HG02970 (cell line): ENCODE data around the gene HBB.

ENCODE experiments used
- ATAC-seq: cut with Tn5 transposase; IDR thresholded peaks from one replicate; pipeline ENCODE4 v1.9.1; 2021; ENCODE audit warnings: mild to moderate bottlenecking, moderate library complexity, moderate number of reproducible peaks; ENCODE audit not compliant: unreplicated experiment, low FRiP score

Gene HBB

DNA sequence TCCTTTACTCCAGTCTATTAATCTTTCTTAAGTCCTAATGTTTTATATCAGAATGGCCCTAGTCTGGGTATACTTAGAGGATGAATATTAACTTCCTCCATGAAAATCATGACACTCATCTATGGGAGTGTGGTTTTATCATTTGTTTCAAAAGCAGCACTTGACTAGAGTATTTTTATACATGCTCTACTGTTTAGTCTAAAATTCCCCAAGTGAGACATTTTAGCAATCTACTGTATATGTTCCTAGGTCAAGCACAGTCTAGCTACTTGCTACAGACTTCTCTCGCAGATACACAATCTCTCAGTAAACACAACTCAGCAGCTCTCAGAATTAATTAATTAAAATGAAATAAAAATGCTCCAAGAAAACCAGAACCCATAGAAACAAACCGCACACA, 2.9 kb upstream of the HBB start:
- no peak for ATAC-seq

DNA sequence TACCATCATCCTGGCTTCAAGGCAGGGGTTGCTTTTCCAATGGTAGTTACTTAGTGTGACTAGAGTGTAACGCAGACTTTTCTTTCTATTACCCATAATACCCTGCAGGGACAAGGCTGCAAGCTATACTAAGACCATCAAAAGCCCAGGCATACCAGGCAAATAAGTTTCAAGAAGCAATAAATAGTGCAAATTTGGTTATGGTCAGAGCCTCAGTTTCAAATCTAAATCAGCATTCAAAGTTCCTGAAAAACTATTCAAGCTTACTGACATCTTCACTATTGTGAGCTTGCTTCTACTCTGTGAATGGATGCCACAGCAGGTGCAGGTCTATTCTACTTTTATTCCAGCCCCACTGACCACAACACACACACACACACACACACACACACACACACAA, 2.5 kb upstream of the HBB start:
- no peak for ATAC-seq

DNA sequence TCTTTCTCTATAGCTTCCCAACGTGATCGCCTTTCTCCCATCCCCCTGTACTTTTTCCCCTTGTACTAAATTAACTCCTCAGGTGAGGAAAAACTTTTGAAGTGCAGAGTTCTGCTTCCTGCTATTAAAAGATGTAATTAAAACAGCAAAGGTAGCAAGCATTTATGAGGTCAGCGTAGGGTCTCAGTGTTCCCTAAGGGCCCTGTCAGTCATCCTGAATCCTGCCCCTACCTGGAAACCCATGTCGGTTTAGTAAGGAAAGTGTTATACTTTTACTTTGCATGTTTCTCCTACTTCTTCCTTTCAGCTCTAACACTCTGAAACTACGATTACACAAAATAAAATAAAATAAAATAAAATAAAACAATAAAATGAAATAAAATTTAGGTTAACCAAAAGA, 1.3 kb upstream of the HBB start:
- no peak for ATAC-seq

DNA sequence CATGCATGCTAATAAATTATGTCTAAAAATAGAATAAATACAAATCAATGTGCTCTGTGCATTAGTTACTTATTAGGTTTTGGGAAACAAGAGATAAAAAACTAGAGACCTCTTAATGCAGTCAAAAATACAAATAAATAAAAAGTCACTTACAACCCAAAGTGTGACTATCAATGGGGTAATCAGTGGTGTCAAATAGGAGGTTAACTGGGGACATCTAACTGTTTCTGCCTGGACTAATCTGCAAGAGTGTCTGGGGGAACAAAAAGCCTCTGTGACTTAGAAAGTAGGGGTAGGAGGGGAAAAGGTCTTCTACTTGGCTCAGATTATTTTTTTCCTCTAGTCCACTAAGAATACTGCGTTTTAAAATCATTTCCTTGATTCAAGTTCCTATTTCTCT, 810 bp upstream of the HBB start:
- no peak for ATAC-seq

DNA sequence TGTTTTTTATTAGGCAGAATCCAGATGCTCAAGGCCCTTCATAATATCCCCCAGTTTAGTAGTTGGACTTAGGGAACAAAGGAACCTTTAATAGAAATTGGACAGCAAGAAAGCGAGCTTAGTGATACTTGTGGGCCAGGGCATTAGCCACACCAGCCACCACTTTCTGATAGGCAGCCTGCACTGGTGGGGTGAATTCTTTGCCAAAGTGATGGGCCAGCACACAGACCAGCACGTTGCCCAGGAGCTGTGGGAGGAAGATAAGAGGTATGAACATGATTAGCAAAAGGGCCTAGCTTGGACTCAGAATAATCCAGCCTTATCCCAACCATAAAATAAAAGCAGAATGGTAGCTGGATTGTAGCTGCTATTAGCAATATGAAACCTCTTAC, 1.4 kb downstream of the HBB start:
- ATAC-seq = no peak

DNA sequence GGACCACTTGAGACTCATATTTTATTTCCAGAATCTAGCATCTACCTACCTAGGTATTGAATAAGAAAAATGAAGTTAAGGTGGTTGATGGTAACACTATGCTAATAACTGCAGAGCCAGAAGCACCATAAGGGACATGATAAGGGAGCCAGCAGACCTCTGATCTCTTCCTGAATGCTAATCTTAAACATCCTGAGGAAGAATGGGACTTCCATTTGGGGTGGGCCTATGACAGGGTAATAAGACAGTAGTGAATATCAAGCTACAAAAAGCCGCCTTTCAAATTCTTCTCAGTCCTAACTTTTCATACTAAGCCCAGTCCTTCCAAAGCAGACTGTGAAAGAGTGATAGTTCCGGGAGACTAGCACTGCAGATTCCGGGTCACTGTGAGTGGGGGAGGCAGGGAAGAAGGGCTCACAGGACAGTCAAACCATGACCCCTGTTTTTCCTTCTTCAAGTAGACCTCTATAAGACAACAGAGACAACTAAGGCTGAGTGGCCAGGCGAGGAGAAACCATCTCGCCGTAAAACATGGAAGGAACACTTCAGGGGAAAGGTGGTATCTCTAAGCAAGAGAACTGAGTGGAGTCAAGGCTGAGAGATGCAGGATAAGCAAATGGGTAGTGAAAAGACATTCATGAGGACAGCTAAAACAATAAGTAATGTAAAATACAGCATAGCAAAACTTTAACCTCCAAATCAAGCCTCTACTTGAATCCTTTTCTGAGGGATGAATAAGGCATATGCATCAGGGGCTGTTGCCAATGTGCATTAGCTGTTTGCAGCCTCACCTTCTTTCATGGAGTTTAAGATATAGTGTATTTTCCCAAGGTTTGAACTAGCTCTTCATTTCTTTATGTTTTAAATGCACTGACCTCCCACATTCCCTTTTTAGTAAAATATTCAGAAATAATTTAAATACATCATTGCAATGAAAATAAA, 2.1 kb downstream of the HBB start:
- ATAC-seq = no peak

DNA sequence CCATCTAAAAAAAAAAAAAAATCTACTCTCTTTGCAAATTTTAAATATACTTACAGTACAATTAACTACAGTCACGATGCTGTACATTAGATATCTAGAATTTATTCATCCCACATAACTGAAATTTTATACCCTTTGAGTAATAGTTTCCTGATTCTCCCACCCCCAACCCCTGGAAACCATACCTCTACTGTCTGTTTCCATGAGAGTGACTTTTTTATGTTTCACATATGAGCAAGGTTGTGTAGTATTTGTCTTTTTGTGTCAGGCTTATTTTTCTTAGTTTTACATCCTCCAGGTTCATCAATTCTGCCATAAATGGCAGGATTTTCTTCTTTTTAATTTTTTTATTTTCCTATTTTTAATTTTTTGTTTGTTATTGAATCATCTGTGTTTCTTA, 3.2 kb downstream of the HBB start:
- ATAC-seq = no peak

DNA sequence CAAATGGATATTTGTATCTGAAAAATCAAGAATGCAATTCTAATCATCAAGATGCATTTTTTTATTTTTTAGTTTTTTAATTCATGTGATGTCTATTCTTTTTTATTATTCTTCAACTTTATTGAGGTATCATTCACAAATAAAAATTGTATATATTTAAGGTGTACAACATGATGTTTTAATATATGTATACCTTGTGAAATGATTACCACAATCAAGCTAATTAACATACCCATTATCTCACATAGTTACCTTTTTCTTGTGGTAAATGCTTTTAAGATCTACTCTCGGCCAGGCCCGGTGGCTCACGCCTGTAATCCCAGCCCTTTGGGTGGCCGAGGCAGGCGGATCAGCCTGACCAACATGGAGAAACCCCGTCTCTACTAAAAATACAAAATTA, 3.7 kb downstream of the HBB start:
- ATAC-seq = no peak

DNA sequence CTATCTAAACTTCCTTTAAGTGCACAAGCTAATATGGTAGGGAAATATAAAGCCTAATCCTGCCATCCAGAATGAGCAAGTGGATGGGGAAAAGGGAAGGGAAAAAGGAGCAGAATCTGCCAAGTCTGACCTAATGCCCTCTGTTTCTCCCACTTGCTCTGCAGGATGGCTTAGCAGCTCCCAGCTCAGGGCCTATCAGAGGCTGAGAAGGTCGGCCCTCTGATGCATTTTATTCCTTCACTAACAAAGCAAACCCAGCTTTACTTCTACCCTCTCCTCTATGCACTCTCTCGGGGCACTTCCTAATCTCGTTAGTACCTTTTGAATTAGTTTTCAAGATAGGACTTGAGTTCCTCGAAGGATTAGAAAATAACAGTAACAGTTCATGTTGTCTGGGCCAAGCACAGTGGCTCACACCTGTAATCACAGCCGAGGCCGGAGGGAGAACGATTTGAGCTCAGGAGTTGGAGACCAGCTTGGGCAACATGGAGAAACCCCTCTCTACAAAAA, 16.4 kb downstream of the HBB start:
- ATAC-seq = no peak

DNA sequence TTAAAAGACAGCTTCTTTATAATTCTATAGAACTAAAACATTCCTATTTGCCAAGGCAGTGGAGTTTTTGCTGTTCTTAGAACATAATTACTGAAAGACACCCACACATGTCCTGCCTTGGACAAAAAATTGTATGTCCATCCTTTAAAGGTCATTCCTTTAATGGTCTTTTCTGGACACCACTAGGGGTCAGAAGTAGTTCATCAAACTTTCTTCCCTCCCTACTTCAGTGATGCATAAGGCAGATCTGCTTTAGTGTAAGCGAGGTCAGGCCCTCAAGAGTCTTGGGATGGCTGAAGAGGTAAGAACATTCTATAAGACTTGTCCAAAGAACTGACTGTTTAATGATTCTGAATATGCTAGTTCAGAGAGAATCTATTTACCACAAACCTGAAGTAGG, 22.1 kb downstream of the HBB start:
- ATAC-seq = no peak

DNA sequence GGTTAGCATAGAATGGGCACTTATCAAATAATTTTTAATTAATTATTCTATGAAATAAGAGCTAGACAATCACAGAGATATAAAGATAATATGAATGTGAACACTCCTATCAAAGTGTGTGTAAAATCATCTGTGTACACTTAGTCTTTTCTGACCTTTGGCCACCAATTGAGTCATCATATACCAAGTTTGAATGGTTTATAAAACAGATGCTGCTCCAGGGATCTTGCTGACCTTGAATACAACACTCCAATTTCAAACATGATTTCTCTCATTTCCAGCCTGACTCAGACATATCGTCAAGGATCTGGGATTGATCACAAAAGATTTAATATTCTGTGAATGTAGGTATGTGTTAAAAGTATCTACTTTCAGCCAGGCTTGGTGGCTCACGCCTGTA, 23.5 kb downstream of the HBB start:
- ATAC-seq = no peak

DNA sequence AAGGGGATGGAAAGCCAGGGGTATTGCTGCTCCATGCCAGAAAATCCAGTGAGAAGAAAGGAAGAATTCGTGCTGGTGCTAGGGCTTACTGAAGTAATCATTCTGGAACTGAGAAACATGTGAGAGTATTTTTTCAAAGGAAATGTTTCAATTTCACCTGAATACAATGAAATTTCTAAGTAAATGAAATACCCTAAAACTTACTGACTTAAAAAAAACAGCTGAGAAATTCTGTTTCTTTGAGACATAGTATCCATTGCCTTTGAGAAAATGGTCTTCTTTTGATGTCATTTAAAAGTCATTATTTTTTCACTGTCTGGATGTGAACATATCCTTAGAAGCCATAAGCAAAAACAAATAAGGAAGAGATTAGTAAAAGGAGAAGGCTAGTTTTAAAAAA, 26.3 kb downstream of the HBB start, which contains the start of gene OR51V1:
Gene OR51V1, minus strand, starts transcription at position 101 of the 400 bp plus-strand sequence. Its CDS starts 0 bp downstream, at position 101.
- ATAC-seq = no peak

DNA sequence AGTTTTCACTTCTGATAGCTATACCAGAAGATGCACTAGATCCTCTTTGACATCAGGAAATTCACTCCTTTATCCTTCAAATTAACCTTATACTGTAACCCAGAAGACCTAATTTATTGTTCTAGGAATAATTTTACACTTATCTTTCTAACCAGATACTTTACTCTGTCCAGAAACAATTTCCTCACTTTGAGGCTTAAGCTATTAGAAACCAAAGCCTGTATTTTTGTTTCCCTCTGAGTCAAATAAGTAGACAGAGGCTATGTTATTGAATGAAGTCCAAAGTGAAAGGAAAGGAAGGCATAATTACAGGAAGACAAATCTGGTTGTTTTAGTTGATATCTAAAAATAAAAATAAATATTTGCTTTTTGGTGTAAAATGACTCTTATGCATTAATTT, 28.6 kb downstream of the HBB start:
- no peak for ATAC-seq

DNA sequence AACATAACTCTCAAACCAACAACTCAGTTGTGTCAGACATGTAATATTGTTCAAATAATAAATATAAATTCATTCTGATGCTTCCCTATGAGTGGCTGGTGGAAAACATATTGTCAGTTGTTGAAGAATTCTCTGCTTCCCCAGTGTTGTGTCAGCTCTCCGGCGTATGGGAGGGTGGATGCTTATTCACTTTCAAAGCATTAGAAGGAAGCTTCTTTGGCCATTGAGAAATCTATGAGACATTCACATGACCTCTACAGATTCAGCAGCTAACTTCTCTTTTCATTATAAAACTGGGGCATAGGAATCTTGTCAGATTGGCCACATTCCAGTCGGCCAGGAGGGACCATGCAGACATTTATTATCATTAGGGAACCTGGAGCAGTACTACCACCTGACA, 29.3 kb downstream of the HBB start:
- ATAC-seq = no peak

DNA sequence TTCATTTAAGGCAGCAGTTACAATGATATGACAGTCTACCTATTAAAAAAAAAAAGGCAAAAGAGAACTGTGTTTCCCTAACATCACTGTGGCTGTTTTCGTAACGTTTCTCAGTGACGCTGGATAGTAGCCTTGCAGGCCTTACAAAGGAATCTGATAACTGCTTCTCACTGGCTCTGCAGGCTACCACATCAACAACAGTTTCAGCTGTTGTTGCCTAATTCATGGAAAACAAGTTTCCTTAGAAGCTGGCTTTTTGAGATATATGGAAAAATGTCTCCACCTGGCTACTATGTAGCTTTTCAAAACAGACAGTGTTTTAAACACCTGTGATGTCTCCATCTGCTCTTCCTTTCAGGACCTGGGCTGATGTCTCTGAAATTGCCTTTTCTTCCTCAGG, 30.1 kb downstream of the HBB start:
- no peak for ATAC-seq

DNA sequence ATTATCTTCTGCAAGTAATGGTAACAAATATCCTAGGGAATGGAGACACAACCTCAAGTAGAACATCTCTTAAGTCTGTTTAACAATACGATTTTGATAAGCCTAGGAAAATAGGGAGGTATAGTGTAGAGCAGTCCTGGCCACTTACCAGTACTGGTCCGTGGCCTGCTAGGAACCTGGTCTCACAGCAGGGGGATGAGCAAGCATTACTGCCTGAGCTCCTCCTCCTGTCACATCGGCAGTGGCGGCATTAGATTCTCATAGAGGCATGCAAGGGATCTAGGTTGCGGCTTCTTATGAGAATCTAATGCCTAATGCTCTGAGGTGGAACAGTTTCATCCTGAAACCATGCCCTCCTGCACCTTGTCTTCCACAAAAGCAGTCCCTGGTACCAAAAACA, 30.8 kb downstream of the HBB start:
- no peak for ATAC-seq

DNA sequence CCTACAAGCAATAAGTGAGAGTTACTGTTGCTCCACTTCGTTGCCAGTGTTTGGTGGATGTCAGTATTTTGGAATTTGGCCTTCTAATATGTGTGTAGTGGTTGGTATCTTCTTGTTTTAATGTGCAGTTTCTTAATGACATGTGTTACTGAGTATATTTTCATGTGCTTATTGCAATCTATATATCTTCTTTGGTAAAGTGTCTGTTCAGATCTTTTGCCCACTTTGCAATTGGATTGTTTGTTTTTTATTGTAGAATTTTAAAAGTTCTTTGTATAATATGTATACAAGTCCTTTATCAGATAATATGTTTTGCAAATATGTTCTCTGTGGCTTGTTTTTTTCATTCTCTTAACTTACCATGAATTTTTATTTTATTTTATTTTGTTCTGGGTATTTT, 34.1 kb downstream of the HBB start:
- ATAC-seq = no peak

DNA sequence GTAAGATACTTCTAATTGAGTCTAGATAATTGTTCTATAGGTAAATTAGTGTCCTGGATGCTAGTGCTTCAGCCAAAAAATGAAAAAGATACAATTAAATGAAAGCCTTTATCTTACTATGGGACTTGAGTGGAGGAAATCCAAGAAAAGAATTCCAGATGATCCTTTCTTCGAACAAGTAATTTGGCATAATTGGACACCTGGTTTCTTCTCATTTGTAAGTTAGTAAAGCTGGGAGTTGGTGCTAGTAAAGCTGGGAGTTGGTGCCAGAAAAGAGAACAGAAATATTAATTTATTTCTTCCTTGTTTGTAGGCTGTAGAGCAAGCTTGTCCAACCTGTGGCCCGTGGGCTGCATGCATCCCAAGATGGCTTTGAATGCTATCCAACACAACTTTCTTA, 38.7 kb downstream of the HBB start:
- no peak for ATAC-seq

DNA sequence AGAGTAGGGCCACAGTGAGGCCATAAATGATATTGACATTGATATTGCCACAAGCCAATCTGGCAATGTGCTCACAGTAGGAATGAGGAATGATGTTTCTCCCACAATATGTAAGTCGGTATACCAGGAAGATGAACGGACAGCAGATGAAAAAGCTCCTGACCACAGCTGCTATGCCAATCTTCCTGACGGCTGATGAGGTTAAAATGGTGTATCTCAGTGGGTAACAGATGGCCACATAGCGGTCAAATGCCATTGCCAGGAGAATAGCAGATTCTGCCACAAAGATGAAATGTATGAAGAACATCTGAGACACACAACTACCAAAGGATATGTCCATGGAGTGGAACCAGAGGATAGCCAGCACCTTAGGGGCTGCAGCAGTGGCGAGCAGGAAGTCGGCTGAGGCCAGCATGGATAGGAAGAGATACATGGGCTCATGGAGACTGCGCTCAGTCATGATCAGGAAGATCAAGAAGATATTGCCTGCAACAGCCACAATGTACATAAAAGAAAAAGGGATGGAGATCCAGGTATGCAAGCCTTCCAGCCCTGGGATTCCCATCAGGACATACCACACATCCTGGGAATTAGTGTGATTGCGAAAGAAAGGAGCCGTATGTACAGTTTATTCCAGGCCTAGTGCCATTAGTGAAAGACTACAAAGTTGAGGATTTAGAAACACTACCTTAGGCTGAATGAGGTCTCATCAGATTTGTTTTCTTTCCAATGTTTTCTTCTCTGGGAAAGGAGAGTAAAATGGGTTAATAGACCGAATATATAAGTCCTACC, 48.6 kb downstream of the HBB start:
- ATAC-seq = no peak
